GM19324 (cell line): ENCODE measurements around the gene PELI1.
A peak's percentile ranks its signal among the peaks of the same experiment; 100 is the strongest.

Experiments
- ATAC-seq: cut with Tn5 transposase; IDR thresholded peaks from one replicate; pipeline ENCODE4 v1.9.1; 2021; ENCODE audit warnings: mild to moderate bottlenecking, moderate library complexity; ENCODE audit not compliant: unreplicated experiment, low FRiP score

PELI1 gene

DNA sequence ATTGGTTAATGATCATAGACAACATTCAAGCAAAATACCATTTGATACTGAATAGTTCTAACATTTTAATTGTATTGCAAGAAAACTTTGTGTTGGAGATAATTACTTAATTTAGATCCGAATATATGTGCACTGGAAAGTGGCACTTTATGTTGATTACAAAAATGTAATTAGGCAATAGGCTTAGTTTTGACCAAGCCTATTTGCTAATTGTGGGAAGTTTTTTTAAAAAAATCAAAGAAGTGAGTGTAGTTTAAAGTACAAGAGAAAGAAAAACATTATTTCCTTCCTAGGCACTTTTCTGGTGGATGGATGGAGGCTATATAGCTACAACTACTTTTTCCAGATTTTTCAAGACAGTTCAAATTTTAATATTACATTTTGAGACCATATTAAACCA, 18.3 kb upstream of the PELI1 start:
- no peak for ATAC-seq

DNA sequence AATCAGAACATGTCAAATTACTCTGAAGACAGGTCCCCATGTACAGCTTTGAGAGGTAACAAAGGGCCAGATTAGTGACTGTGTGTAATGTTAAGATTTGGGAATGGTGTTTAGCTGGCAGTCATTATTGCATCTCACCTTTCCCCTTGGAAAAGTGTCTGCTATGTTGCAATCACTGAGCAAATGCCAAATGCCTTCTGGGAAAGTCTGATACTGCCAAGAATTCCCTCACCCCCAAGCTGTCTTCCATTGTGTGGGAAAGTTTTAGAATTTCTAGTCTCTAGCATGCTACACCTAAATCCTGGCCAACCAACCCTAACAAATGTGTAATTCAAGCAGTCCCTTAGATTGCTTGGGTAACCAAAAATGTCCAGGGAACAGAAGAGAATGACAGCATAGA, 13.6 kb upstream of the PELI1 start:
- ATAC-seq = no peak

DNA sequence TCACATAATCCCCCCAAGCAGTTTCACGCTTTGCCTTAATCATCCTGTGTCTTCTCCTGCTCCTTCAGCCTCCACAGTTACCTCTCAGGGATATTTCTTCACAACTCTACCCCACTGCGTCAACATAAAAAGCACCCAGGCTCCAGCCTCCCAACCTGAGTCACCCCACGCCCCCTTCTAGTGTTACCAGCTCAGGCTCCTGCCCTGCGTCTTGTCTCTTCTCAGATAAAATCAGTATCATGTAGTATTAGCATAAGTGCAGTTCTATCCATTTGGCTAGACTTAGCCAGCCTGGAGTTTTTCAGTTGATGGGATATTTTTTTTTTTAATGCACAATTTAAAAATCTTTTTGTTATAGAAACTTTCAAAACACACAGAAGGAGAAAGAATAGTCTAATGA, 9.6 kb upstream of the PELI1 start:
- ATAC-seq = no peak

DNA sequence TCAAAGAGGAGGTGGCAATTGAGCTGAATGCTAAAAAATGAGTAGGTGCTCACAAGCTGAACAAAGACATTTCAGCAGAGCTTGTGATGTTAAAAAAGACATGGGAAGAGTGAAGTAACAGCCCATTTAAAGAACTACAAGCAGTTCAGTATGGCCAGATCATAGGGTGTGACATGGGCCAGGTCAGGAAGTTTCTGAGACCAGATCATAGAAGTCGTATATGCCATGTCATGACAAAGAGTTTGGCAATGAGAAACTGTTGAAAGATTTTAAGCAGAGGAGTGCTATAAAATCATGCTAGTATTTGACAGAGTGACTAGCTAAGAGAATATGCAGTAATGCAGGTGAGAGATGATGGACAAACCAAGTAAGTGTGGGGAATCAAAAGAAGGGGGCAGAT, 7.3 kb upstream of the PELI1 start:
- ATAC-seq = no peak

DNA sequence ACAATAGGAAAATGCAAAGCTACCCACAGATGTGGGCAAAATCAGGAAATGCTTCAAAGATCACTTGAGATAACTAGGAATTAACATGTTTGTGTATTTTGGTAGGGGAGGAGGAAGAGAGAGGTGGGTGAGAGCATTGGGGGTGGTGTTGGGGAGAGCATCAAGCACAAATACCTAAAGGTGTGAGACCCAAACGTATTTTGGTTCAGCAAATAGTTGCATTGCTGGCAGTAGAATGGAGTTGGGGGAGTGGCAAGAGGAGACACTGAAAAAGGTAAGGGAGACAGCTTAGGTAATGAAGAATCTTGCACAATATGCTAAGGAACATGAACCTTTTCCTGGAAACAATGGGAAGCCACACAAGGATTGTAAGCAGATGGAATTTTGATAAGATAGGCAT, 1.5 kb upstream of the PELI1 start:
- no peak for ATAC-seq

DNA sequence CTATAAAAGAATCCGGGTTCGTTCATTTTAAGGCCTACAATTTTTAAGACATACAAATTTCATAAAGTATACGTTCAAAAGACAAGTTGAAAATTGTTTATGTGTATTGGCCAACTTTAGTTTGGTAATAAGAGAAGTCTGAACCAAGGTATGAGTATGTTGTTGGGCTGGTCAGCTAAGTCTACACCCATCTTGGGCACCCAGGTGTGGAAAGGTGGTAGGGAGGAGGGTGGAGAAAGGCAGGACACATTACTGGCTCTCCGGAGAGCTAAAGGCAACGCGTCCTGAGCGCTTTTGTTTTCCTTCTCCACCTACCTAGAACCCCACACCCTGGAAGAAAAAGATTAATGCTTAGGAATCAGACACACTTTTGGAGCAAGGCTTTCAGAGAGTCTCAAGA, 899 bp upstream of the PELI1 start:
- ATAC-seq = no peak

DNA sequence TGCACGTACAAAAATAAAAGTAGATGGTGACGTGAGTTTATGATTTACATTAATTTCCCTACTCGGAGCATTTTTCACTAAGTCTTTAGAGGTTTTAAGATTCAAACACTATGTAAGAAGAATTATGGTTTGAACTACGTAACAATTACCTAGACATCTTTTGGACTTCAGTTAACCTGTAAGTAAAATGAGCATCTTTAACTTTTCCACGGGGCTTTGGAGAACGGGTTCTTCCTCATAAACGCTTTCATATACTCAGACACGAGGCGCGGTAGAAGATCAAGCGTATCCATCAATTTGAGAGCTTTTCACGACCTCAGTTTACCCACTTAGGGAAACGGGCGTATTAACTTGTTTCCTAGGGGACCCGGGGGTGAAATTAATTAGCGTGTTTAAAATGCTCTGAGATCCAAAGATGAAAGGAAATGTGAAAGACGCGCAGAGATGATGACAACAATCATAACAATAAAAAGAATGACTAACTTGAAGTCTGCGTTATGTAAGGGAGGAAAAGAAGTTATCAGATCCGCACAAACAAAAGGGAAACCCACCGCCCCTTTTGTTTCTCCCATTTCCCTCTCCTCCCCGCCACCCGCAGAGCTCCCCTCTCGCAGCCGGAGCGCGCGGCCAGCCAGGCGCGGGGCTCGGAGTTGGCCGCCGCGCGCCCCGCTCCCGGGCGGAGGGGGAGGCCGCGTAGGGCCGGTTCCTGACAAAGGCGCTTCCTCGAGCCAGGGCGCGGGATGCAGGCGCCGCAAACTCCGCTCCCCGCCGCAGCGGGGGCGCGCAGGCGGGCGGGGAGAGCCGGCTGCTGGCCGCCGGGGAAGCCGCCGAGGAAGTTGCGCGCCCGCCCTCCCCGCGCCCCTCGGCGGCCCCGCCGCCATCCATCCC, 807 bp downstream of the PELI1 start:
- peak; percentile 30 for ATAC-seq

DNA sequence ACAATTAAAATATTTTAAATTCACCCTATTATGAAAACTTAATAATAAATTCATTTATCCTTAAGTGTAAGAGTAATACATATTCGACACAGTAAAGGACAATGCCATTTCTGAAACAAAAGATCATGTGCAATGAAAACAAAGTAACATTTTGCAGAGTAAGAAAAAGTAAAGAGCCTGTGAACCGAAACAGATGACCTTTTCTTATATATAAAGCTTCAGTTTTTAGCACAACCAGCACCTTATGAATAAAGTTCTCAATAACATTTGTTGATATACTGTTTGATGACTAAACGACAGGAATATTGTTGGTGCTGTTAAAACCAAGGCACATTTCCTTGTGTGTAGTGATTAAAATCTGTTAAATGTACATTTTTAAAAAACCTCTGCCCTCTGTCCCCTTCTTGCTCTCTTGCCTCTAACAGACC, 1.5 kb downstream of the PELI1 start:
- ATAC-seq = no peak

DNA sequence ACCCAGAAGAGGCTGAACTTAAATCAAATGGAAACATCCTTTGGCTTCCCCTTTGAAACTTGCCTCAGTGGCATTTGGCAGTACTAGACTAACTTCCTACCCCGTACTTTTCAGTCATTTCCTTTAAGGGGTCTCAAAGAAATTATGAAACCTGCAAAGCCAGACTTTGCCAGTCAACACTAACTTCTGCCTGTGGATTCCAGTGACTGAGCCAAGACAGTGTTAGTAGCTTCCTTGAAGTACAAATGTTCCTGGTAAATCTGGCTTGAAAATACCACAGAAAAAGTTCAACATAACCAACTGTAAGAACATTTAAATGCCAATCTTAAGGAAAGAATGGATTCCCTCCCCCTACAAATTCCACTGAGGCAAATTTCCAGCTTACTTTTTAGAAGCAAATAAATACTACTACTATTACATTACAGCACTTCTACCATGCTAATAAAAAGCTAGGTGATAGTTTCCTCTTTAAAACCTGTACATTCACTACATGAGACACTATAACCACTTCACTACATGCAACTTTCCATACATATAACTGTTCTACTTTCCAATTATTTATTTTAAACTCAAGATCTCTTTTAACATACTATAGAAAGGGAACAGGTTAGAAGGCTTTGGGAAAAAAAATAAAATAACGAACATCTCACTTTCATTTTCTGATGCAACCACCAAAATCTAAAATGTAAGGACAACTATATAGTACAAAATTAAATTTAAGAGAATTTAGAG, 2.4 kb downstream of the PELI1 start:
- ATAC-seq = no peak

DNA sequence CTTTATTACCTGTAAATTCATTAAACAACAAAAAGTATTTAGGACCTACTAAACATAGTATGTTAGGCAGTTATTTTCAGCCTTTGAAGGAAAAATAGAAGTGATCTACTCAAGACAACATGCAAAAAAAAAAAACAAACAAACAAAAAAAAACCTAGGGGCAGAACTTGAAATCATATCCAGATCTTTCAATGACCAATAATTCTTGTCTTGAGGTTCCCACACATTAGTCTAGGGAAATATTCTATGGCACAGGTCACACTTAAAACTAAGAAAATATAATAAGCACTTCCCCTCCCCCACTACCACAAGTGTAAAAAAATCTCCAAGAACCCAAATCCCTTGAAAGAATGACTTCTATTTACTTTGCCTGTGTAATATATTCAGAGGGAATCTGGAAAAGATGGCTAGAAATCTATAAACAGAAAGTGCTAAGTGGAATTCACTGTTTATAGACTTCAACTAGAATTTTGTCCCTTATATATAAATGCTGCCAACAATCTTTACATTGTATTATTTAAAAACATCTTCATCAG, 3.5 kb downstream of the PELI1 start:
- no peak for ATAC-seq

DNA sequence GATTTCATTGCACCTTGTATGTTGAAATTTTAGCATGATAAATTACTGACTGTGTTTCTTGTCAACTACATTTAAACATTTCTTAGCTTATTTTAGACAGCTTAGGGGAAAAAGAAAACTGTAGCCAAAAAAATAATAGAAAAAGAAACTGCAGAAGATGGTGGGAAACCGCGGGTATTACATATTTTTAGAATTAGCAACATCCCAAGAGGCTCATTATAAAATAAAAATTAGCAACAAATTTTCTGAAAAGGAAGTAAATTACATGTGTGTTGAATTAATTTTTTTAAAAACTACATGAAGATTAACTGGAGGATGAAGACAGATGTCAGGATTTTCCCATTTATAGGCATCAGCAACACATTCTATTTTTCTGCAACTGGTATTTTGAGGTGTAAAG, 4.3 kb downstream of the PELI1 start:
- no peak for ATAC-seq

DNA sequence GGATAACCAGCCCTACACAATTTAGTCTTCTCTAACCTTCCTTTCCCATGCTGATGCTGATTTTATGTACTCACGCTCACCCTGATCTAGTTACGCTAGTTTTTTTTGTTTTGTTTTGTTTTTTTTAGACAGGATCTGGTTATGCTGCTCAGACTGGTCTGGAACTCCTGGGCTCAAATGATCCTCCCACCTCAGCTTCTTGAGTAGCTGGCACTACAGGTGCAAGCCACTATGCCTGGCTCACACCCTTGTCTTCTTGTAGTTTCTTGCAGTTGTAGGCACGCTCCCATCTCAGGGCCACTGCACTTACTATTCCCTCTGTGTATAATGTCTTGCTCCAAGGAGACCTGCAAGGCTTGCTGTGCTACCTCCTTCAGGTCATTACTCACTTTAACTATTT, 6.2 kb downstream of the PELI1 start:
- ATAC-seq = no peak

DNA sequence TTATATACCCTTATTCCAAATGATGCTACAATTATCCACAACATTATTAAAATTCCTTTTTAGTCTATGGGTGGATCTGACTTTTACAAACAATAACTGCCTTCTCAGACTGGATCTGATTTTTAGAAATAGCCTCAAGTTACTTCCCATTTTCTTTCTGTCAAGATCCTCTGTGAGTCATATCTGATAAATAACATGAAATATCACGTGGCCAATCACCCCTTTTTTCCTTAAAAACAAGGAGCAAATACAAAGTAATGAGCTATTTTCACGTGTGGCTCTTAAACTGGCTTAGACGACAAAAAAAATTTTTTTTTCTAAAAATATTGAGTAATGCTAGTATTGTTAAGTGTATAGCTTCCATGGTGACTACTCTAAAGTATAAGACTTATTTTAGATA, 6.7 kb downstream of the PELI1 start:
- ATAC-seq = no peak

DNA sequence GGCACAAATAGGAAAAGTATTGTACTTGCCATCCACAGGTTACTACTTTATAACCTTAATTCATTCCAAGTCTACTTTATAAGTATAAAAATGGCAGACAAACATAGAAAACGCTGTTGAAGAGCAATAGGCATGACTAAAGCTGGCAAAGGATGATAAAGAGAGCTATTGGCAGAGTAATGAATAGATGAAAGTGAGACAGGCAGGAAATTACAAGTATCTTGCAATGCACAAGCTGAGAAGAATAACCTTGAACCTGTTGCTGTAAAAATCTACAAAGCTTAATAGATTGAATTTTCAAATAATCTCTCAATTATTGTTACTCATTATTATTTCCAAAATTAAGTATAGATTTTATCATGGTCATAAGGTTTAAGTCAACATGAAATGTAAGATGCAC, 8.8 kb downstream of the PELI1 start:
- ATAC-seq = no peak

DNA sequence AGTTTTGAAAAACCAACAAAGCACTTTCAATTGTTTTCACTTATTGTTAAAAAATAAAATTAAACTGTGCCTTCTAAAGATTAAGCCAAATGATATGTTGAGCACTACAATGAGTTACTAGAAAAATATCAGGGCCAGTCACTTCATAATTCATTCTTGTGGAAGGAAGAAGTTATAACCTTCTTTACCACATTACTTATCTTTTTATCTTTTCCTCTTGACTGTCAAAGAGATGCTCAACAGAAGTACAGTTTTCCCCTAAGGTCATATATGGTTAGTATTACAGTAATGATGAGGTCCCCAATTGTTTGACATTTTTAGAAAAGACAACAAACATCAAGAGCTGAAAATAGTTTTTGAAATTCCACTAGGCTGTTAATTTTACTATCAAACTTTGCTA, 9.4 kb downstream of the PELI1 start:
- no peak for ATAC-seq

DNA sequence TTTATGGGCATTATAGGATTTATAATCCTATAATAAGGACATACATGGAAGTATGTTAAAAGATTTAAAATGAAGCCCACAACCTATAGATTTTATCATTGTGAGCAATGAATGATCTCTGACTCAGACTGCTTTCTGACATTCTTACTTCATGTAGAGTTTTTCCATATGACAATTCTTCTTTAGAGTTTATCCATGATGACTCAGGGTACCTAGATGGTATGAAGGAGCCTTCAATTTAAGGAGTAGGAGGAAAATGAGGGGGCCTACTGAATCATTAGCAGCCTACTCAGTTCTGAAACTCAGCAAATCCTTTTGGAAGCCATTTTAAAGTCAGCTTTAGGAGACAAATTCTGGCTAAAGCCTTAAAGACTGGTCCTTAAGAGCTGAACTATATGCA, 10.4 kb downstream of the PELI1 start:
- no peak for ATAC-seq

DNA sequence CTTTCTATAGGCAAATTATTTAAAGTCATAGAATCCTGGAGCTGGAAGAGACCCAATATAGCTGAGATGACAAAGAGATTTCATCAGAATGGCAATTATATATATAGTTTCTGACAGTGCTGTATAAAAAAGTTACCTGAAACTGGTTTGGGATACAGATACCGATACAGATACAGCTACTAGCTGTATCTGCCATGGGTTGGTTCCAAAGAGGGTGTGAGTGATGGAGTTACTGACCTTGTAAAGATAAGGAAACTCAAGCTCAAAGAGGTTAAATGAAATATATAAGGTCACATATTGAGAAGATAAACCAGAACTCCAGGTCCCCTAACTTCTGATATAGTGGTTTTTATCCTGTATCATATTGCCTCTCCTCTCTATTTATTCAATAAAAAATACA, 10.9 kb downstream of the PELI1 start:
- no peak for ATAC-seq

DNA sequence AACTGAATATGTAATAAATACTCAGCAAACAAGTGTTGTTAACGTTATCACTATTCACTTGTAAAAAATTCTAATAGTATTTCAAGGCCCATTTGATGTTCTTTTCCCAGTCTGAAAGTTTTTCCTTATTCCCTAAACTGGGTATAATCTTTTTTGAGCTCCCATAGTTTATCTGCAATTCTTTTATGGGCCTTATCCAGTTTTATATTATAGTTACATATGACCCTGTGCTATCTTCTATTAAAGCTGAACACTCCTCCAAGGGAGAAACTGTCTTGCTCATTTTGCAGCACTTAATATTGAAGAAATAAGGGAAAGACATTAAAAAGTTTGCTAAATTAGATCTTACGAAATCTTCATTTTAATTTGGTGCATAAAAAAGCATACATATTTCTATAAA, 13.9 kb downstream of the PELI1 start:
- ATAC-seq = no peak

DNA sequence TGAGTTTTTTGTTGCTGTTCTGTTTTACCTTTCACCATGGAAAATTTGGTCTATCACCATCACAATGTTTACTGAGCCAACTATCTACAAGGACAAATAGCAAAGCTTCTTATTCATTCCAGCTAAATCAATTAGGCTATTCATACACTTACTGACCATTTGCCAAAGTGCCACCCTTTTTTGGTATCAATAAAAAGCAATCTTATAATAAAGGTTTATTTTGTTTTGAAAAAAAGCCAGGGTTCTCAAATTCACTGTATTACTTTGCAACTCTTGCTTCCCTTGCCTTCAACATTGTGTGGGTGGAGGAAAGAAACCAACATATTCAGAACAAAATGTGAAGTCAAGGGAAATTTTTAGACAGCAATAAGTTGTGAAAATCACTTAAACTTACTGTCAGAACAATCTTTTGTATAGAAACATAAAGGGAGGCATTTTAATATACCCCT, 15.3 kb downstream of the PELI1 start:
- ATAC-seq = no peak

DNA sequence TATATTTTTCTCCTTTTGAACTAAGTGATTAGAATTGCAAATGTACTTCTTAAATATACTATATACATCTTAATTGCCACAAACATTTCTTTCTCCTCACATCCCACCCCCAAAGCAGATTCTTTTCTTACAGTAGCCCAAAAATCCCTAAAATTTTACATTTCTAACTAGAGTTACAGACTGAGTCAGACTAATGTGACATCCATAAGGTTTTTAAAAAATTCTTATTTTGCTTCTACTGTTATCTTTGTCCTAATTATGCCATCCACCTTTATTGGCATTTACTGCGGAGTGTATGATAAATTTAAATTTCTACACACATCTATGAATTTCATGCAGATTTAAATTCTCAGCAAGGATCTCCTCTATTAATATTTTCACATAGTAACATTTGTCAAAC, 15.8 kb downstream of the PELI1 start:
- no peak for ATAC-seq

DNA sequence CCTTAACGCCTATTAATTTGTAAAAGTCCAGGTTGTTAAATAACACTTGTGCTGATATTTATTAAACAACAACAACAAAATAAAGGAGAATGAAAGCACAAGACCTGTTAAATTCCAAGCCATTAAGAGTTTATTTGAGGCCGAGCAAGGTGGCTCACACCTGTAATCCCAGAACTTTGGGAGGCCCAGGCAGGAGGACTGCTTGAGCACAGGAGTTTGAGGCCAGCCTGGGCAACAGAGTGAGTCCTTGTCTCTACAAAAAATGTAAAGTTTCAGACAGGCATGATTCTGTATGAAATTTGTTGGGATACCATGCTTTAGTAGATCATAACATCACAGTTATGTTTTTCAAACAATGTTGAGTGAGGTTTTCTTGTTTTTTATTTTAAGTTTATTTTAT, 17.1 kb downstream of the PELI1 start:
- ATAC-seq = no peak

DNA sequence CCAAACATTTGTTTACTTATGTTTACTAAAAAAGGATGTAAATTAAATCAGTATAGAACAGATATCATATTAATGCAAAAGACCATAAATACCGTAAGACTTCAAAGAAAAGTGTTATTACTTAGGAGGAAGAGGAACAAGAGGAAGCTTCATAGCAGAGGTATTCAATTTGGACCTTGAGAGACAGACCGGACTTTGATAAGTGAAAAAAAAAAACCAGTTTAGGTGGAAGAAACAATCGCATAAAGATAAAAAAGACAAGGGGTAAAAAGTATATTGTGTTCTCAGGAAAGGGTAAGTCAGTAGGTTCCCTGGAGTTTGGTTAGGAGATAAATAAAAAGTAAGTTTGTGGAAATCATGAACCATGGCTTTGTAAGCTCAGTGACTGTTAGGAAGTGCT, 17.6 kb downstream of the PELI1 start:
- no peak for ATAC-seq
